SKM-1 treated with dmso at 0.1 percent for 144 hours (cell line): ENCODE measurements around the gene TRIM47.
"Not testable (repeated sequence)": the region's sequence is repeated elsewhere in the genome, so short reads cannot be mapped to it uniquely, and the experiment has no call there.

Source experiments
- DNase-seq: peaks from one replicate; lab custom pipeline; 2025; ENCODE audit not compliant: unreplicated experiment; lab: John Stamatoyannopoulos, UW

The TRIM47 gene

DNA sequence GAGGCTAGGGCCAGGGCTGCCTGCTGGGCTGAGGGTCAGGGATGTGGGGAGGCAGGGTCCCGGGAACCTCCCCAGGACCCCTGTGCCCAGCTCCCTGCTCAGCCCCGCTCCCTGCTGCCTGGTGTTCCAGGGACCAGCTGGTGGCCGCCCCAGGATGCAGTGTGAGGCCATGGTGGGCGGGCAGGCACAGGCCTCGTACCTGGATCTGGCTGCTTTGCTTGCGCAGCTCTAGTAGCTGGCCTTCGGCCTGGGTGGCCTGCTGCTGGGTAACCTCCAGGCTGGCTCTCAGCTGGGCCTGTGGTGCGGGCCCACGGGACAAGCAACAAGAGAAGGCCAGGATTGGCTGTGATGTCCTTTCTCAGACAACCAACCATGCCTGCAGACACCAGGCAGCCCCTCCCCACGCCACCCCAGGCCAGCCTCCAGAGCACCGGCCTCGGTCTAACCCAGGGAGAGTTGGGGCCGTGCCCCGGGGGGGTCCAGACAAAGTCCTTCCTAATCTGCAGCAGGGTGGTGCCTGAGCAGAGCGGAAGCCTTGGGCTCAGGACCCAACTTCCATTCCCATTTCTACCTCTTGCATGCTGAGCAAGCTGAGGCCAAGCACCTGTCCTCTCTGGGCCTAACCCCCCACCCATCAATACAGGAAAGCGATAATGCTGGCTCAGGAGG lies 14.3 kb upstream of the TRIM47 start:
- no peak for DNase-seq

DNA sequence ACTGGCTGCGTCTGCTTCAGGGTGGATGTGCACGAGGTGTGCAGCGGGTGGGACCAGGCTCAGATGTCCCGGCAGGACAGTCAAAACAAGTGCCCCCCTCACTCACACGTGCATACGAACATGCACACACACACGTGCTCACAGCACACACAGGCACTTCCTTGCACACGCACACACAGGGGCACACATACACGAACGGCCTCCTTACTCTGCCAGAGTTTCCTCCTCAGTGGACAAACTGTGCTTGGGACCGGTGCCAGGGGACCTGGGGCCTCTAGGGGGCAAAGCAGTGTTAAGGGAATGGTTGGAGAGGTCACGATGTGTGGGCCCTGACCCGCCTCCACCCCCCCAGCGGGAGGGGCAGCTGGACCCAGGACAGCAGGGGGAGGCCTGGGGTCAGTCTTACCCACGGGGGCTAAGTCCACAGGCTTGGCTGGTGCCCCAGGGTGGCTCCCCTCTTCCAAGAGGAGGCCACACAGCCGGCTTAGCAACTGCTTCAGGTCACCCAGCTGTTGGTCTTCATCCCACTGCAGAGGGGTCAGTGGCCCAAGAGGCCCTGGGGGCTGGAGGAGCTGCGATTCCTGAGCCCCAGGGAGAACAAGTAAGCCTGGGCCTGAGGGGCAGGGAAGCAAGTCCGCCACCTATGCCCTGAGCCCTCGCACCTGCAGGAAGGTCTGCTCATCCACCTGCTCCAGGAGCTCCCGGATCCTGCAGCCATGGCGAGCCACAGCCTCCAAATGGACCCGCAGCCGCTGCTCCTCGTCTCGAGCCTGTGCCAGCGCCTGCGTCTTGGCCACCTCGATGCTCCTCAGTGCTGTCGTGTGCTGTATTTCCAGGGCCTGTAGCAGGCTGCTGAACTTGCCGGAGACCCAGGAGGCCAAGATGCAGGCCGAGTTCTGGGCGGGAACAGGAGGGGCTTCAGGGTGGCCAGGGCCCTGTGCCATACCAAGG lies 13.5 kb upstream of the TRIM47 start:
- no peak for DNase-seq

DNA sequence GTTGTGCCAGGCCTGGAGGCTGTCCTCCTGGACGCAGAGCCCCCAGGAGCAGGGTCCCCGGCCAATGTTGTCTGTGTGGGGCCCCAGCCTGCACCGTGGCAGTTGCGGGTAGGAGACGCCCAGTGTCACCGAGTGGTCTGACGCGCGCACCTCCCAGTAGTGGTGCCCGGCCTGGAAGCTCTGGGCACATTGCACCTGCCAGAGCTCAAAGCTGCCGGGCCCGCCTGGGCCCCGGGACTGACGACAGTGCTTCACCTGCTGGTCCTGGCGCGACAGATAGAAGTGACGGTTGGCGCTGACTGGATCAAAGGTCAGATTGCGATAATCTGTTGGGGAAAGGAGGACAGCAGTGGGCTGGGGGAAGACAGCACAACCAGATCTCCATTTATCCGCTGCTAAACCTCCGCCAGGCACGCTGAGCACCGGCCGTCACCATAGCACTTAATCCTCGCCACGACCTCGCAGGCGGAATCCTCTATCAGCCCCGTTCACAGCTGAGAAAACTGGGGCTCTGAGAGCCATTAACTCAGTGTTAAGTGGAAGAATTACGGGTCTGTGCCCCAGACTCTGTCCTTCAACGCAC lies 12.7 kb upstream of the TRIM47 start:
- no peak for DNase-seq

DNA sequence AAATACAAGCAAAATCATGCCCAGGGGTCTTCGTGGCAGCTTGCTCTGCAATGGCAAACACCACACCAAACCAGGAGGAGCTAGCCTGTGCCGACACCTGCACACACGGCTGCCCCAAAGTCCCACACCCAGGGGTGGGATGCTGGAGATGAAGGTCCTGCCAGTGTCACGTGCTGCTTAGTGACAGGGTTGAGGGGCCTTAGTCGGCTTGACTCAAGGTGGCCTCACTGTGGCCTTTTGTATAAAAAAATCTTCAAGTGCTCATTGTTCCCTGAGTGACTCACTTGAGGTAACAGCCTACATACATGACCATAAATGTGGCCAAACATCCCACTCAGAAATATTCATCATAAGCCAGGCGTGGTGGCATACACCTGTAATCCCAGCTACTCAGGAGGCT lies 11.1 kb upstream of the TRIM47 start:
- DNase-seq, result no peak

DNA sequence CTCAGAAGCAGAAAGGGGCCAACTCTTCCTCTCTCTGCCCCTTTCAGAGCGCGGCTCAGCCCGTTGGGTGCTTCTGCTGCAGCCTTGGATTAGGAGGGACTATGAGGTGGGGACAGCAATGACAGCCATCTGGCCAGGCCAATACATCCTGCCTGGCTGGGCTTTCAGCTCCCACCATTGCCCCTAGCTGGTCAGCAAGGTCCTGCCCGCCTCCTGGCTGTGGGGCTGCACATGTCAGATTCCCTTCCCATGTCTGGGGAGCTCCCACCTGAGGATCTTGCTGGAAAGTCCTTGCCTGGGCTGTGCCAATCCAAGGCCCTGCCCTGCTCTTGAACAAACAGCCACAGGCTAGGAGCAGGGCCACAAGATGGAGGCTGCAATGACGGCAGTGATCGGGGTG lies 10.1 kb upstream of the TRIM47 start:
- DNase-seq, result no peak

DNA sequence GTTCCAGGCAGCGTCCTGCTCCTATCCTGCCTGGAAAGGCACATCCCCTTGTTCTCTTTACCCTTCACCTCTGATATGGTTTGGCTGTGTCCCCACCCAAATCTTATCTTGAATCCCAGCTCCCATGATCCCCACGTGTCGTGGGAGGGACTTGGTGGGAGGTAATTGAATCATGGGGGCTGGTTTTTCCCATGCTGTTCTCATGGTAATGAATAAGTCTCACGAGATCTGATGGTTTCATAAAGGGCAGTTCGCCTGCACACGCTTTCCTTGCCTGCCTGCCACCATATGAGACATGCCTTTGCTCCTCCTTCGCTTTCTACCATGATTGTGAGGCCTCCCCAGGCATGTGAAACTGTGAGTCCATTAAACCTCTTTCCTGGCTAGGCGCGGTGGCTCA lies 7.5 kb upstream of the TRIM47 start:
- DNase-seq, result not testable (repeated sequence)

DNA sequence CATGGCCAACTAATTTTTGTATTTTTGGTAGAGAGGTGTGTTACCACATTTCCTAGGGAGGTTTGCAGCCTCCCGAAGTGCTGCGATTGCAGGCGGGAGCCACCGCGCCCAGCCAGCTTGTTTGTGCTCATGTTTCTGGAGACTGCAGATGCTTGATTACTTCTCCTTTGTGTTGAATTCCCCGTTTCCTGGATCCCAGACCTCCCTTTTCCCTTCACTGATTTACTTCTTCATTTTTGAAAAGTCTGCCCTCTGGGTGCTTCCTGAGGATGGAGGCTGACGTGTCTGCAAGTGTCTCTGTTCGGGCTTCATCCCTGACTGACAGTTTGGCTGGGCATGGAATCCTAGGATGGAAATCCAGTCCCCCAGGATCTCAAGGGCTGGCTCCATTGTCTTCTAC lies 7.0 kb upstream of the TRIM47 start:
- DNase-seq, result peak; percentile 2

DNA sequence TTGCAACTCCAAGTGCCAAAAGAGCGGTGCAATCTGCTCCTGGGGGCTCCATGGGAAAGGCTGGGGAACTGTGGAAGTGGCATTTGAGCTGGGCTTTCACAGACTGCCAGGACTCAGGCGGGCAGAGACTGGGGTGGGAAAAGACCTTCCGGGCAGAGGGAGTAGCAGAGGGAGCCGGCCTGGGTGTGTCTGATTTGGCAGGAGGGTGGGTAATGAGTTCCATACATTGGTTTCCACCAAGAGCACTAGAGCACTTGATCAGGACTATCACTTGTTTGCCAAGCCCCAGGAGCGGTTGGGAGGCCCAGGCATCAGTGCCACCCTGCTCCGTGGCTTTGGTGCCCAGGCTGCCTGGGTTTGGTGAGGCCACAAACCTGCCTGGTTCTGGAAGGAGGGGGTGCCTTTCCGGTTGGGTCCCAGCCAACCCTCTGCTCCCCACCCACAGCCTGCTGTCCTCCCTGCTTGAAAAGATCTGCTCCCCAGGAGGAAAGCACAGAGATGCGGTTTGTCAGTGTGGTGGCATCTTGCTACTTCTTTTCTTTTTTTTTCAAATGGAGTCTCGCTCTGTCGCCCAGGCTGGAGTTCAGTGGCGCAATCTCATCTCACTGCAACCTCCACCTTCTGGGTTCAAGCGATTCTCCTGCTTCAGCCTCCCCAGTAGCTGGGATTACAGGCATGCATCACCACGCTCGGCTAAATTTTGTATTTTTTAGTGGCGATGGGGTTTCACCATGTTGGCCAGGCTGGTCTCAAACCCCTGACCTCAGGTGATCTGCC lies 3.5 kb upstream of the TRIM47 start:
- no peak for DNase-seq

DNA sequence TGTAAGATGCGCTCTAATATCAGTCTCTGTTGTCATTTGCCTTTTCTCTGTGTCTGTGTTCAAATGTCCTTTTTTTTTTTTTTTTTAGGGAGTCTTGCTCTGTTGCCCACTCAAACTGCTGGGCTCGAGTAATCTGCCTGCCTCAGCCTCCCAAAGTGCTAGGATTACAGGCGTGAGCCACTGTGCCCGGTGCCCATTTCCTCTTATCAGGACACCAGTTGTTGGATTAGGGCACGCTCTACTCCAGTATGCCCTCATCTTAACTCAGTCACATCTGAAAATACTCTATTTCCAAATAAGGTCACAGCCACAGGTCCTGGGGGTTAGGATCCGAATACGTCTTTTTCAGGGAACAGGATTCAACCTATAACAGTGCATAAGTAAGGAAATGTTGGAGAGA lies 1.9 kb upstream of the TRIM47 start:
- no peak for DNase-seq

DNA sequence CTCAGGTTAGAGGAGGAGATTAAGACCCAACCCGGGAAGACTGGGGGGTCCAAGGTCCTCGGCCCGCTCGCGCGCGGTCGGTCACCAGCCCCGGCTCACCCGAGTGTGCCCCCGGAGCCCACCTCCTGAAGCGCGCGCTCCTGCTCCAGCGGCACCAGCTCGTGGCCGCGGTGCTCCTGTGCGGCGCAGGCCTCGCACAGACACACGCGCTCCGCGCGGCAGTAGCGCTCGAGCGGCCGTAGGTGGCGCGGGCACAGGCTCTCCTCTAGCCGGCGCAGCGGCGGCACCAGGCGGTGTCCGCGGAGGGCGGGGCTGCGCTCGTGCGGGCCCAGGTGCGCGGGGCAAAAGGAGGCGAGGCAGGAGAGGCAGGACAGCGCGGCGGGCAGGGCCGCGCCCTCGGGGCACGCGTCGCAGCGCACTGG lies 618 bp downstream of the TRIM47 start:
- DNase-seq, result peak; percentile 65

DNA sequence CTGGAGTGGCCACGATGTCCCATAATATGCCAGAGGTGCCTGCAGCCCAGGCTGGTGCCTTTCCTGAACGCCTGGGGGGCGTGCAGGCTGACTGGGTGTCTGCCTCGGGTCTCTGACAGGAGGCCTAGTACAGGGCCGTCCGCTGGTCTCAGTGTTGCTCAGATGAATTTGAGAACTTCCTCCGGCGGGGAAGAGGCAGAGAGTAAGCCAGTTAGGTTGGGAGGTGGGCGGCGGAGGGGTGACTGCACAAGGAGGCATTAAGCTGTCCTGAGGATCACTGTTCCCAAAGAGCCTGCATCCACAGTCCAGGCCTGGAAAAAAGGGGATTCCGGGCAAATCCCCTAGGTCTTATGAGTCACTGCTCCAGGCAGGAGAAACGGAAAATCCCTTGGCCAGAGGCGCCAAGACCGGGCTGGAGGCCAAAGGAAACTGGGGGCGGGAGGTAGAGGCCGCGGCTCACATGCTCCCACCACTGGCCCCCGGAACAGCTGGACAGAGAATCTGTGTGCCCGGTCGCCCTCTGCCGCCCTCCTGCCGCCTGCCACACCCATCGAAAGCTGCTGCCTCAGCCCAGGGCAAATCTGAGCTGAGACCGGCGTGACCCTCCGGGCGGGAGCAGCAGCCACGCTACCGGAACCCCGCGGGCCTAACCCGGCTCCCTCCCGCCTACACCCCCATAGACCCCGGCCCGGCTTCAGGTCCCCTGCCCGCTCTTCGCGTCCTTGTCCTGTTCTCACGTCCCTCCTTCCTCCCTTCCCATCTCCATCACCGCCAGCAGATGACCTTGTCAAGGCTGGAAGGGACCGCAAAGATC lies 1.2 kb downstream of the TRIM47 start:
- no peak for DNase-seq

DNA sequence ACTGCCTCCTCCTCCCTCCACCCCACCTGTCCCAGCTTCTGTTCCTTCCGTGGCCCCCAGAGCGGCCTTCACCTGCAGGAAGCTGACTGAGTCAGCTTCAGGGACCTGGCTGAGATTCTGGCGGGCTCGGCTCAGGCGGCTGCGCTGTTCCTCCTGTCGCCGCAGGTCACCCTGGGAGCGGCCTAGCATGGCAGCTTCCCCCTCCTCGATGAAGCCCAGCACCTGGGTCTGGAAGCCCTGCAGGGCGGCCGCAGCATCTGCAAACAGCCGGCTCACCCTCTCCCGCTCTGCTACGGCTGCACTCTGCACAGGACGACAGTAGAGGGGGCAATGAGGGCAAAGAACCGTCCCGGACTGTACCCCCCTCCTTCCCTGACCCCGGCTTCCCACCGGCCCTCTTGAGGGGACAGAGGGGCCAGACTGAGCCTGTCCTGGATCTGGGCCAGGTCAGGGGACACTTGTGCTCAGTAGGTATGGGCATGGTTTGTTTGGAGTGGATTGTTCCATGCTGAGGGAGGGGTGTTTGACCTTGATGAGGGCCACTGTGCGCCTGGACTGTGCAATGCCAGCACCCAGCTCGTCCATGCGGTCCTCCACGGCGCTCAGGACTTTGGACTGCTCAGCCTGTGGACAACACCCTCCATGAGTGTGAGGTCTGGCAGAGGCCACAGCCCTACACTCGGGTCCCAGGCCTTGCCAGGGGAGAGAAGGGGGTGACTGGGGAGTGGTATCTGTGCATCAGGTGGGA lies 2.0 kb downstream of the TRIM47 start:
- no peak for DNase-seq

DNA sequence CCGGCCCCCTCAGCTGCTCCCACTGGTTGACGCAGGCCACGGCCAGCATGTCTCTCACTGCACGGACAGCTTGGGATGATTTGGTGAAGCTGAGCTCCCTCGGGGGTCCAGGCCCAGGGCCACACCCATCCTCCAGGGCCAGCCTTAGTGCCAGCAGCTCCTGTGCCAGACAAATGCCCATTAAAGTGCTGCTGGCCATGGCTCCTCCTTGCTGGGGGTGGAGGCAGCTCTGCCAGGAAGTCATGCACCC lies 2.5 kb downstream of the TRIM47 start:
- no peak for DNase-seq

DNA sequence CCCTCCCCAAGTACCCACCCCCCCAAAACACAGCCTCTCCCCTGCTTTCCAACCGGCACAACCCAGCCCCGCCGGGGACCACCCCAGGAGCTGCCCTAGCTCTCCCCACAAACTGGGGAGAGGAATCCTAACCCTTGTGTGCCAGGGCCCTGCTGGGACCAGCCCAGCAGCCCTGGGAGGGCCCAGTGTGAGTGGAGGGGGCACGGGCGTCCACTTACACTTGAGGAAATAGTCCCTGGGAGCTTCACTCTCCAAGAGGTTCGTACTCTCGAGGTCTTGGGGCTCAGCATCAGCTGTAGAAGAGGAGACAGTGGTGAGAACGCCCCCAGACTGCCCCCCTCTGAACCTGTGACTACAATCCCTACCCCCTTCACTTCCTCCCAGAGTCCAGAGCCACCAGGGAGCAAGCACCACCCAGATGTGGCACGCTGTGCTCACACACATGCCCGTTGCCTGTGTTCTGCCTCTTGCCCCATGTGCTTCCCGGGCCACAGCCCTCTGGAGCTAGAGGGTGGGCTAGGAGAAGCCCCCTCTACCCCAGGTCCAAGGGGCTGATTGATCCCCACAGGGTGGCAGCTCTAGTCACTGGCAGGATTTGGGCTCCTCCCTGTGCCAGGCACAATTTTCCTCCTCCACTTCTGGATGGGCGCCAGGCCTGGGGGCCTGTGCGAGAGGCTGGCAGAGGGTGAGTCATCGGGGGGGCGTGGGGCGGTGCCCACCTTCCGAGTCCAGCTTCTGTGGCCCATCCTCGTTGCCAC lies 3.0 kb downstream of the TRIM47 start:
- DNase-seq, result no peak

DNA sequence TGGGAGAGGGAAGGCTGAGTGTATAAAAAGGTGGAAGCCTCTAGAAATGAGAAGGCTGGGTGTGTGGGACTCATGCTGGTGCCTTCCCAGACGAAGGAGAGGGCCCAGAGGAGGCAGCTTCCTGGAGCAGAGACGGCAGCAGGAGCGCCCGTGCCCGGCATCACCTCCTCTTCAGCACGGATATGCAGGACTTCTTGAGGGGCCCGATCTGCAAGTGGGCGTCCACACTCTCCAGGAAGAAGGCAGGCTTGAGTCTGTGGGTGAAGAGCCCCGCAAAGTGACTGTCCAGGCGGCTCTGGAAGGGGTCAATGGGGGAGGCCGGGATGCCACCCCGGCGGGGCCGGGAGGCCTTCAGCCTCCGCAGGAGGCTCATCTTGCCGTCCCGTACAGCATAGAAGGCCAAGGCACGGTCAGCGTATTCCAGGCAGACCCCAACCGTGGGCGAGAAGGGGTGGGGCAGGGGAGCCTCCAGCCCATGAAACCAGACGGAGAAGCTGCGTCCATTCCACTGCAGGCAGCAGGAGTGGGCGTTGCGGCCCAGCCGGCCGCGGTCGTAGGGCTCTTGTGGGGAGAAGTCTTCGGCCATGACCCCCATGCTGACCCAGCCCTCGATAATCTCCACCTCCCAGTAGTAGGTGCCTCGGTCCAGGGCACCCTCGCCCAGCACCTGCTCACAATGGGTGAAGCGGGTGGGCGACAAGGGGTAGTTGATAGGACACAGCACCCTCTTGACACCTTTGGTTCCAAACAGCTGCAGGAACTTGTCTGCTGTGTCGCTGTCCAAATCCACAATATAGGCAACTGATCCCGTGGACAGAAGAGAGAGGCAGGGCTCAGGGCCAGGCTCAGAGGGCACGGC lies 3.8 kb downstream of the TRIM47 start:
- no peak for DNase-seq

DNA sequence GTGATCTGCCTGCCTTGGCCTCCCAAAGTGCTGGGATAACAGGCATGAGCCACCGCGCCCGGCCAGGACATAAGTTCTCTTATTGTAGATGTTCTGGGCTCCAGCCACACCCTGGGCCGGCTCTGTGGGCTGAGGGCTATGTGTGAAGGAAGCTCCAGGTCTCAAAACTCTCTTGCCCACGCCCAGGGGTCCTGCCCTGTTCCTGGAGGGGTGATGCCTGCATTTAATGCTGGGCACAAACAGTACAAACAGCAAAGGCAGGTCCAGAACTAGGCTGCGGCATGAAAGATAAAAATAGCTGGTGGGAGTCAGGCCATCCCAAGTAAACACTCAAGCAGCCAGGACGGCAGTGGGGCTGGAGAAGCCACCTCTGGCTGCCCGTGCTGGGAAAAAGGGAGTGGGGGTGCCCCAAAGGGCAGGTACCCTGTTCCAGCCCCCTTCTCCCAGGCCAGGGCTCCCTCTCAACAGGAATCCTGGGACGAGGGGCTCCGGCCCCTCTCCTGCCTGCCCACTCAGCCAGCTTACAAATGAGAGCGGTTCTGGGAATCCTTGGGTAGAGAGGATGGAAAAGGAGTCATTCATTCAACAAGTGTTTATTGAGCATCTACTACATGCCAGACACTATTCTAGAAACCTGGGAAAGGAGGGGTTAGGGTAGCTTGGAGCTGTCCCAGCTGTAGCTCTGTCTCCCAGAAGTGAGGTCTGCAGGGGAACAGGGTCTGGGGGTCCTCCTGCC lies 4.6 kb downstream of the TRIM47 start:
- DNase-seq, result no peak

DNA sequence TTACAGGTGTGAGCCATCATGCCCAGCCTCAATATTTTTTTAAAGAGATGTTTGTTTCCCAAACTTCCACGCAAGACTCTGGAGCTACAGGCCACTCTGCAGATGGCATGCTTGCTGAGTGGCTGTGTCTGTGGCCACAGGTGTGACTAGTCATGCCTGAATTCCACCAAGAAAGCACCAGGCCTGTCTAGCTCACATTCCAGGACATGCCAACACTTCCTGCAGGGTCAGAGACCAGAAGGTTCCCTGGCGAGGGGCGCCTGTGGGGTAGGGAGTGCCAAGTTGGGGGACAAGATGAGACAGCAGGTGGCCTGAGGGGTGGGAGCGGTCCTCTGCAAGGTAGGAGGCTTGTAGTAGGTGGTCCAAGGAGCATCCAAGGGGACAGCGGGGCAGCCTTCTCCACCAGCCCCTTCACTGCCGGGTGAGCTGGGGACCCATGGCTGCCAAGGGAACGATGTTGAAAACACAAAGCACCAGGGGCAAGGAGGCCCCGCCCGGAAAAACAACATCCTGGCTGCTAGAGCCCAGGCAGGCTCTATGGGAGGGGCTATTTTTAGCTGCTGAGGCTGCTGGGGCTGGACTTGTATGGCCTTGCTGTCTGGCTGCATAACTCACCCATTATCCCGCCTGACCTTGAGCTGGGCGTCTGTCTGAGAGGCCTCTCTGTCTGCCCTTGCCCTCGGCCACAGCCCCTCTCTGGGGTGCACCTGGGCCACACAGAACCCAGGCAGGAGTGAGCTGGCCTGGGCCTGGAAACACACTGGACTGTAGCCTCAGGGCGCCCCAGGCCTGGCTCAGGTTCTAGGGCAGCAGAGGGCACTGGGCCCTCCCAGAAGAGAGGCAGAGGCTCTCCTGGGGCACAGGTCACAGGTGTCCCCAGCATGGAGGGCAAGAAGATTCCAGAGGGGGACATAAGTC lies 5.7 kb downstream of the TRIM47 start:
- DNase-seq, result no peak
